ENCODE results near the gene STX3. TPM values are rescaled to one million over a fixed set of nuclear protein-coding genes. Genes with fewer than 3 reads are reported as not detected.
"Not testable (repeated sequence)": the region's sequence is repeated elsewhere in the genome, so short reads cannot be mapped to it uniquely, and the experiment has no call there.

The STX3 gene
- total RNA-seq, 2 experiments from 2014 or later, result 6.4 to 20.2 TPM

GRCh38 chr11:59815754-59816153 lies 60.6 kb downstream of the STX3 start:
- Histone ChIP-seq H3K4me2 (ENCODE audit: low read length) (peak overlapping the region; percentile 77), H3K4me1 (ENCODE audit: insufficient read depth, low read length, poor library complexity, severe bottlenecking) (peaks cover 90% of the 10 kb centered on the region), H3K36me3 (ENCODE audit: insufficient read depth, low read length) (no peaks in the 10 kb centered on the region), H3K79me2 (ENCODE audit: insufficient read depth, low read depth, low read length) (peaks cover 18% of the 10 kb centered on the region; the same call in 1 of the 2 replicates), H3K27ac (ENCODE audit: low read depth, low read length, poor library complexity, severe bottlenecking) (peak overlapping the region; percentile 97), H3K4me3 (ENCODE audit: low read depth, low read length, poor library complexity, severe bottlenecking) (peak overlapping the region; percentile 61), H4K20me1 (ENCODE audit: insufficient read depth, low read length) (no peaks in the 10 kb centered on the region), H3K9me2 (ENCODE audit: insufficient read depth, low read length) (no peaks in the 10 kb centered on the region), H2AFZ (ENCODE audit: low read length) (peak overlapping the region; percentile 98; the same call in 1 of the 2 replicates), H3K9me3 (ENCODE audit: low read length) (no peaks in the 10 kb centered on the region)
- intact Hi-C loops (cut with micrococcal nuclease; ENCODE audit: unreplicated experiment), result loop anchor here (5.0 to 10.0 kb wide), 3 partner anchors 541 to 682 kb away; partner anchors contain the start of gene FAM111A
- ChIA-PET POLR2A (interaction anchor here (0.6 to 1.2 kb wide), 3 partner anchors 18 to 656 kb away, joined by 3 to 4 read pairs (median 3); no protein-coding TSS in a partner anchor), CTCF (ENCODE audit: unreplicated experiment) (no interaction called here)
- DNase-seq (ENCODE audit: low spot score), result no peak
- TF ChIP-seq EZH2phosphoT487 (IDR thresholded peaks at IDR 0.05; ENCODE audit: borderline replicate concordance, low read depth, low read length) (no peak), CTCF (conservative IDR thresholded peaks at IDR 0.05; ENCODE audit: low read length) (no peak)
- no TSS peak for BruUV-seq (replicated peaks)

DNA sequence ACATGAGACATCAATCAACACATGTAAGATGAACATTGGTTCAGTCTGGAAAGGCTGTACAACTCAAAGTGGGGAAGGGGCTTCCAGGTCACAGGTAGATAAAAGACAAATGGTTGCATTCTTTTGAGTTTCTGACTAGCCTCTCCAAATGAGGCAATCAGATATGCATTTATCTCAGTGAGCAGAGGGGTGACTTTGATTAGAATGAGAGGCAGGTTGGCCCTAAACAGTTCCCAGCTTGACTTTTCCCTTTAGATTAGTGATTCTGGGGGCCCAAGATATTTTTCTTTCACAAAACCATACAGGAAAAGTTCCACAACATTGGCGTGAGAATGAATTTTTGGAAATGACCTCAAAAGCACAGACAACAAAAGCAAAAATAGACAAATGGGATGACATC lies 61.3 kb downstream of the STX3 start:
- POLR2A ChIA-PET, result interaction anchor here (0.7 to 2.0 kb wide), 6 partner anchors 8 to 543 kb away, joined by 3 to 15 read pairs (median 4); no protein-coding TSS in a partner anchor
- H3K9me3 ChIP-seq (ENCODE audit: low read length); DNase-seq (ENCODE audit: low spot score); CTCF ChIA-PET (ENCODE audit: unreplicated experiment); BruUV-seq (replicated peaks); H3K36me3 ChIP-seq (ENCODE audit: insufficient read depth, low read length); H3K9me2 ChIP-seq (ENCODE audit: insufficient read depth, low read length); H4K20me1 ChIP-seq (ENCODE audit: insufficient read depth, low read length): not testable (repeated sequence)
- peak overlapping the region; percentile 32 for H3K4me3 ChIP-seq (ENCODE audit: low read depth, low read length, poor library complexity, severe bottlenecking)
- peak overlapping the region; percentile 97 for H3K27ac ChIP-seq (ENCODE audit: low read depth, low read length, poor library complexity, severe bottlenecking)
- H3K79me2 ChIP-seq (ENCODE audit: insufficient read depth, low read depth, low read length), result peaks cover 21% of the 10 kb centered on the region; the same call in 1 of the 2 replicates
- H2AFZ ChIP-seq (ENCODE audit: low read length), result peak overlapping the region; percentile 98; the same call in 1 of the 2 replicates
- intact Hi-C loops (cut with micrococcal nuclease; ENCODE audit: unreplicated experiment), result loop anchor here (5.0 to 10.0 kb wide), 3 partner anchors 542 to 681 kb away; partner anchors contain the start of gene FAM111A
- peak overlapping the region; percentile 77 for H3K4me2 ChIP-seq (ENCODE audit: low read length)
- H3K4me1 ChIP-seq (ENCODE audit: insufficient read depth, low read length, poor library complexity, severe bottlenecking), result peaks cover 90% of the 10 kb centered on the region

GRCh38 chr11:59818572-59818971 lies 63.4 kb downstream of the STX3 start:
- H4K20me1 ChIP-seq (ENCODE audit: insufficient read depth, low read length), result no peaks in the 10 kb centered on the region
- CTCF ChIA-PET (ENCODE audit: unreplicated experiment), result interaction anchor here (0.9 kb wide), 1 partner anchor 63 kb away, joined by 3 read pairs; no protein-coding TSS in a partner anchor
- DNase-seq (ENCODE audit: low spot score), result peak; percentile 91
- H3K27ac ChIP-seq (ENCODE audit: low read depth, low read length, poor library complexity, severe bottlenecking), result peak overlapping the region; percentile 97
- no peaks in the 10 kb centered on the region for H3K9me2 ChIP-seq (ENCODE audit: insufficient read depth, low read length)
- H3K79me2 ChIP-seq (ENCODE audit: insufficient read depth, low read depth, low read length), result peaks cover 21% of the 10 kb centered on the region; the same call in 1 of the 2 replicates
- H3K4me2 ChIP-seq (ENCODE audit: low read length), result peak overlapping the region; percentile 77
- no TSS peak for BruUV-seq (replicated peaks)
- peaks cover 93% of the 10 kb centered on the region for H3K4me1 ChIP-seq (ENCODE audit: insufficient read depth, low read length, poor library complexity, severe bottlenecking)
- H3K36me3 ChIP-seq (ENCODE audit: insufficient read depth, low read length), result no peaks in the 10 kb centered on the region
- peak overlapping the region; percentile 52 for H3K4me3 ChIP-seq (ENCODE audit: low read depth, low read length, poor library complexity, severe bottlenecking)
- intact Hi-C loops (cut with micrococcal nuclease; ENCODE audit: unreplicated experiment), result loop anchor here (5.0 to 10.0 kb wide), 3 partner anchors 544 to 679 kb away; partner anchors contain the start of gene FAM111A
- TF ChIP-seq CTCF (conservative IDR thresholded peaks at IDR 0.05; ENCODE audit: low read length) (no peak), EZH2phosphoT487 (IDR thresholded peaks at IDR 0.05; ENCODE audit: borderline replicate concordance, low read depth, low read length) (no peak)
- H3K9me3 ChIP-seq (ENCODE audit: low read length), result no peaks in the 10 kb centered on the region
- peak overlapping the region; percentile 98; the same call in 1 of the 2 replicates for H2AFZ ChIP-seq (ENCODE audit: low read length)
- POLR2A ChIA-PET, result interaction anchor here (0.6 to 2.4 kb wide), 3 partner anchors 10 to 362 kb away, joined by 3 to 8 read pairs (median 4); no protein-coding TSS in a partner anchor

Measured in OCI-LY7 (cell line).